H1 (cell line): Measurements from ENCODE around the gene FRMD4A. TPM values are rescaled to one million over a fixed set of nuclear protein-coding genes. Genes with fewer than 3 reads are reported as not detected.
A peak's percentile ranks its signal among the peaks of the same experiment; 100 is the strongest.

Experiments
- CTCF ChIA-PET: fragments of 300-600 bp; sonication (Branson Sonifier 250); formaldehyde crosslinking; loops from one replicate; lab custom pipeline; 2021; ENCODE audit not compliant: partially characterized antibody; lab: Charles Lee
- POLR2A ChIA-PET: fragments of 300-600 bp; sonication (Branson Sonifier 250); formaldehyde crosslinking; loops from one replicate; lab custom pipeline; 2021; ENCODE audit warnings: inconsistent platforms; ENCODE audit not compliant: partially characterized antibody; lab: Charles Lee
- DNase-seq, 2 experiments: peaks; one replicate each; pipeline versions ENCODE4 v3.0.0 to v3.0.0-alpha.2; 2010 to 2022; ENCODE audit warnings: low spot score in 2 of 2, low read depth in 1 of 2, mixed read lengths in 1 of 2
- FAIRE-seq: peaks from 2 replicates; lab custom pipeline; 2011; peaks lifted over from hg19 to GRCh38; lab: Jason Lieb, UNC
- H2AFZ ChIP-seq: 2 replicates; pipeline ENCODE4 v1.8.1; 2012; ENCODE audit warnings: low read length, inconsistent platforms
- H2AK5ac ChIP-seq: 2 replicates; pipeline ENCODE4 v1.6.1; 2013; ENCODE audit warnings: low read depth, low read length
- H2BK120ac ChIP-seq: replicated peaks from 2 replicates; pipeline ENCODE3; 2013; ENCODE audit warnings: low read depth, low read length, inconsistent platforms
- H2BK12ac ChIP-seq: 2 replicates; pipeline ENCODE4 v1.6.1; 2013; ENCODE audit warnings: low read depth, low read length
- H2BK15ac ChIP-seq: 2 replicates; pipeline ENCODE4 v1.6.1; 2013; ENCODE audit warnings: low read length
- H2BK20ac ChIP-seq: 2 replicates; pipeline ENCODE4 v1.6.1; 2013; ENCODE audit warnings: low read length
- H2BK5ac ChIP-seq: 2 replicates; pipeline ENCODE4 v1.6.1; 2013; ENCODE audit warnings: low read depth, low read length
- H3K14ac ChIP-seq: 2 replicates; pipeline ENCODE4 v1.6.1; 2013; ENCODE audit warnings: inconsistent platforms; ENCODE audit not compliant: insufficient read length
- H3K18ac ChIP-seq: 2 replicates; pipeline ENCODE4 v1.6.1; 2013; ENCODE audit warnings: low read length; ENCODE audit errors: extremely low read depth
- H3K23ac ChIP-seq: 2 replicates; pipeline ENCODE4 v1.6.1; 2013; ENCODE audit warnings: inconsistent platforms; ENCODE audit not compliant: insufficient read length
- H3K23me2 ChIP-seq: 2 replicates; pipeline ENCODE4 v1.6.1; 2013; ENCODE audit warnings: low read depth, low read length
- H3K27ac ChIP-seq: 2 replicates; pipeline ENCODE4 v1.6.1; 2011; ENCODE audit warnings: low read depth, low read length, inconsistent platforms
- H3K27me3 ChIP-seq, 4 experiments: replicated peaks in 1 of 4; 1 replicate in 1 of 4; 2 replicates in 3 of 4; pipeline versions ENCODE4 v1.6.1 to v1.8.1; 2011 to 2013; ENCODE audit warnings: low read length in 3 of 4, mild to moderate bottlenecking in 3 of 4, inconsistent platforms in 2 of 4, mixed read lengths in 2 of 4, moderate library complexity in 1 of 4; ENCODE audit not compliant: control insufficient read depth in 3 of 4, insufficient read depth in 3 of 4; ENCODE audit errors: extremely low read depth in 1 of 4
- H3K36me3 ChIP-seq, 4 experiments: 2 replicates each; pipeline versions ENCODE4 v1.6.1 to v1.8.1; 2011 to 2013; ENCODE audit warnings: mild to moderate bottlenecking in 4 of 4, low read length in 3 of 4, moderate library complexity in 2 of 4, control low read depth in 1 of 4, inconsistent platforms in 1 of 4; ENCODE audit not compliant: insufficient read depth in 4 of 4, control insufficient read depth in 2 of 4
- H3K4ac ChIP-seq: replicated peaks from 2 replicates; pipeline ENCODE3; 2013; ENCODE audit warnings: low read length, low read depth, mixed read lengths, inconsistent platforms; ENCODE audit not compliant: insufficient read length
- H3K4me1 ChIP-seq, 4 experiments: replicated peaks in 1 of 4; 1 replicate in 1 of 4; 2 replicates in 3 of 4; pipeline versions ENCODE4 v1.6.1 to v1.8.1; 2011 to 2013; ENCODE audit warnings: low read length in 3 of 4, inconsistent platforms in 2 of 4, mixed read lengths in 1 of 4; ENCODE audit not compliant: insufficient read depth in 4 of 4, control insufficient read depth in 3 of 4
- H3K4me2 ChIP-seq, 2 experiments: 2 replicates each; pipeline versions ENCODE4 v1.6.1 to v1.8.1; 2011 to 2013; ENCODE audit warnings: low read depth in 2 of 2, low read length in 2 of 2, control low read depth in 1 of 2, inconsistent platforms in 1 of 2, mild to moderate bottlenecking in 1 of 2; ENCODE audit not compliant: insufficient read depth in 1 of 2
- H3K4me3 ChIP-seq, 4 experiments: fragments of 200-600, 300-600 bp in 1 of 4; sonication (generic), shearing (Covaris generic), sonication (Bioruptor Twin) in 1 of 4; 2 replicates each; pipeline versions ENCODE4 v1.5.1 to v1.8.1; 2011 to 2016; ENCODE audit warnings: low read length in 4 of 4, low read depth in 3 of 4, control low read depth in 2 of 4, inconsistent platforms in 2 of 4, mild to moderate bottlenecking in 2 of 4, mixed read lengths in 1 of 4, moderate library complexity in 1 of 4; ENCODE audit not compliant: insufficient read depth in 2 of 4; ENCODE audit errors: extremely low read depth in 1 of 4
- H3K56ac ChIP-seq: replicated peaks from 2 replicates; pipeline ENCODE3; 2013; ENCODE audit warnings: low read depth, mild to moderate bottlenecking, mixed read lengths, low read length, inconsistent platforms; ENCODE audit not compliant: insufficient read length
- H3K79me1 ChIP-seq: 2 replicates; pipeline ENCODE4 v1.6.1; 2013; ENCODE audit warnings: low read depth, low read length, control low read depth
- H3K79me2 ChIP-seq, 2 experiments: 2 replicates each; pipeline versions ENCODE4 v1.6.1 to v1.8.1; 2012 to 2013; ENCODE audit warnings: low read length in 2 of 2, mild to moderate bottlenecking in 2 of 2, inconsistent platforms in 1 of 2; ENCODE audit not compliant: insufficient read depth in 2 of 2, control insufficient read depth in 1 of 2
- H3K9ac ChIP-seq, 4 experiments: replicated peaks in 1 of 4; 1 replicate in 1 of 4; 2 replicates in 3 of 4; pipeline versions ENCODE4 v1.6.1 to v1.8.1; 2011 to 2013; ENCODE audit warnings: low read depth in 3 of 4, low read length in 3 of 4, control low read depth in 2 of 4, mild to moderate bottlenecking in 2 of 4, moderate library complexity in 2 of 4, inconsistent platforms in 1 of 4; ENCODE audit errors: extremely low read depth in 1 of 4
- H3K9me3 ChIP-seq, 2 experiments: 2 replicates each; pipeline versions ENCODE4 v1.6.1 to v1.8.1; 2012 to 2013; ENCODE audit warnings: mild to moderate bottlenecking in 2 of 2, moderate library complexity in 2 of 2, control low read depth in 1 of 2, inconsistent platforms in 1 of 2, low read depth in 1 of 2, low read length in 1 of 2, mixed read lengths in 1 of 2; ENCODE audit not compliant: insufficient read depth in 2 of 2
- H4K20me1 ChIP-seq, 2 experiments: replicated peaks in 1 of 2; 2 replicates each; pipeline versions ENCODE3 to v1.8.1; 2011 to 2013; ENCODE audit warnings: inconsistent platforms in 2 of 2, low read length in 2 of 2, mild to moderate bottlenecking in 1 of 2; ENCODE audit not compliant: insufficient read depth in 2 of 2, control insufficient read depth in 1 of 2
- H4K5ac ChIP-seq: 2 replicates; pipeline ENCODE4 v1.6.1; 2013; ENCODE audit warnings: low read length, low read depth, mixed read lengths, inconsistent platforms; ENCODE audit not compliant: insufficient read length
- H4K8ac ChIP-seq: 2 replicates; pipeline ENCODE4 v1.8.0; 2013; ENCODE audit warnings: mild to moderate bottlenecking, moderate library complexity, low read length, inconsistent platforms; ENCODE audit not compliant: insufficient read depth; ENCODE audit errors: extremely low read depth
- H4K91ac ChIP-seq: replicated peaks from 2 replicates; pipeline ENCODE3; 2013; ENCODE audit warnings: low read length, mixed read lengths, inconsistent platforms; ENCODE audit not compliant: insufficient read length
- ASH2L ChIP-seq: fragments of 200-600, 300-600 bp; sonication (generic); IDR thresholded peaks from one replicate; pipeline ENCODE4 v1.7.1; 2017; ENCODE audit warnings: low read length
- BACH1 ChIP-seq: IDR thresholded peaks from 2 replicates; pipeline ENCODE4 v1.6.1; 2012; ENCODE audit warnings: low read length, improper control_type of control experiment
- BRCA1 ChIP-seq: IDR thresholded peaks from 2 replicates; pipeline ENCODE4 v1.6.1; 2012; ENCODE audit warnings: low read depth, low read length, improper control_type of control experiment
- CBX8 ChIP-seq: fragments of 300-800, 300-1000 bp; sonication (generic); IDR thresholded peaks from 2 replicates; pipeline ENCODE4 v1.7.1; 2016; ENCODE audit warnings: low read depth, low read length, borderline replicate concordance
- CTBP2 ChIP-seq: IDR thresholded peaks from 2 replicates; pipeline ENCODE4 v1.7.0; 2011; ENCODE audit warnings: borderline replicate concordance, mild to moderate bottlenecking, moderate library complexity, mixed read lengths, low read length; ENCODE audit not compliant: insufficient read depth, insufficient read length
- GABPA ChIP-seq: IDR thresholded peaks from 2 replicates; pipeline ENCODE4 v1.6.1; 2011; ENCODE audit warnings: mild to moderate bottlenecking, low read length, moderate library complexity, borderline replicate concordance; ENCODE audit not compliant: insufficient read depth
- RNF2 ChIP-seq: fragments of 200-900, 300-1000 bp; sonication (generic); IDR thresholded peaks from 2 replicates; pipeline ENCODE4 v1.7.1; 2016; ENCODE audit warnings: borderline replicate concordance, low read depth, mild to moderate bottlenecking, antibody characterized with exemption, low read length; ENCODE audit not compliant: poor library complexity, severe bottlenecking; ENCODE audit errors: missing control alignments
- SAP30 ChIP-seq: fragments of 300-600 bp; sonication (generic); IDR thresholded peaks from 2 replicates; pipeline ENCODE4 v1.7.1; 2012; ENCODE audit warnings: low read length, moderate library complexity, mild to moderate bottlenecking, inconsistent platforms; ENCODE audit not compliant: insufficient read depth, insufficient replicate concordance
- SIX5 ChIP-seq: IDR thresholded peaks from 2 replicates; pipeline ENCODE4 v1.6.1; 2011; ENCODE audit warnings: mild to moderate bottlenecking, low read depth, low read length
- SRF ChIP-seq: IDR thresholded peaks from 2 replicates; pipeline ENCODE4 v1.6.1; 2011; ENCODE audit warnings: mild to moderate bottlenecking, low read depth, low read length, moderate library complexity
- TAF1 ChIP-seq: IDR thresholded peaks from 2 replicates; pipeline ENCODE4 v1.6.1; 2011; ENCODE audit warnings: mild to moderate bottlenecking, low read depth, low read length
- TAF7 ChIP-seq: optimal IDR thresholded peaks from 2 replicates; pipeline ENCODE3; 2011; ENCODE audit warnings: low read depth, mild to moderate bottlenecking, inconsistent platforms, low read length, moderate library complexity, borderline replicate concordance
- WGBS, 2 experiments: shearing (Covaris generic) in 1 of 2; methylation state at CpG; one replicate each; pipeline versions ENCODE4 v1.1.6 to v1.1.7; 2013 to 2015; ENCODE audit warnings: low lambda C conversion rate in 2 of 2, mixed read lengths in 2 of 2, inconsistent platforms in 1 of 2, low coverage in 1 of 2, missing lambda C conversion rate in 1 of 2; ENCODE audit not compliant: insufficient replicate concordance in 2 of 2, insufficient coverage in 1 of 2, insufficient read length in 1 of 2; ENCODE audit errors: extremely low coverage in 1 of 2, missing lambda C conversion rate in 1 of 2; 5-methylcytosine and 5-hydroxymethylcytosine counted together
- polyA plus RNA-seq, 7 experiments: library from polyadenylated mRNA; depleted of rRNA in 3 of 7; stranded (reverse) in 5 of 7; unstranded in 2 of 7; fragments of >200 nt in 5 of 7; fragments of 200-250 nt in 2 of 7; gene quantifications; 1 replicate in 5 of 7; 2 replicates in 1 of 7; 4 replicates in 1 of 7; pipeline versions ENCODE4 v1.2.1 to v1.2.3, GENCODE V29; 2011 to 2013; ENCODE audit warnings: missing spikeins in 2 of 7, mixed read lengths in 2 of 7
- total RNA-seq: library from RNA; stranded (reverse); fragmentation: NEBNext Ultra II Directional; extraction: Animal tissue kit (Norgen Biotek cat#: 25700); gene quantifications from 2 replicates; pipeline ENCODE4 v1.2.1, GENCODE V29; 2021
- TF ChIP-seq, protein P1 (sequence below): IDR thresholded peaks from 2 replicates; pipeline ENCODE4 v1.6.1; 2012; ENCODE audit warnings: inconsistent platforms

Gene FRMD4A
- total and polyA plus RNA-seq, 2 of the 8 experiments (the other 6 are each of a cell fraction or from before 2014, with no cell fraction given), result 38.6 to 39.6 TPM

GRCh38 chr10:13871776-13872175 lies 458.9 kb downstream of the FRMD4A start:
- Histone ChIP-seq H2BK120ac (no peak overlapping the region), H3K23ac (no peak overlapping the region), H3K27me3 (no peaks in the 10 kb centered on the region), H3K79me1 (peaks cover 2% of the 10 kb centered on the region; the same call in 1 of the 2 replicates), H3K4ac (peak overlapping the region; percentile 30), H3K9ac (no peak overlapping the region), H3K4me3 (no peak overlapping the region), H3K9me3 (no peaks in the 10 kb centered on the region), H3K18ac (peak overlapping the region; percentile 84), H3K14ac (no peak overlapping the region), H2BK5ac (peak overlapping the region; percentile 55; the same call in 1 of the 2 replicates), H3K36me3 (no peaks in the 10 kb centered on the region), H2BK12ac (peak overlapping the region; percentile 4; the same call in 1 of the 2 replicates), H2AK5ac (peak overlapping the region; percentile 11; the same call in 1 of the 2 replicates), H4K91ac (peak overlapping the region; percentile 87), H4K20me1 (no peaks in the 10 kb centered on the region), H3K4me1 (peaks cover 2 to 4% (median 3%) of the 10 kb centered on the region in 4 experiments; a peak in 4 of 7 replicates), H3K56ac (no peak overlapping the region), H2AFZ (no peak overlapping the region), H3K79me2 (peaks cover 0 to 34% of the 10 kb centered on the region in 2 experiments; a peak in 3 of 4 replicates), H3K4me2 (no peak overlapping the region), H2BK20ac (peak overlapping the region; percentile 81; the same call in 1 of the 2 replicates), H4K5ac (no peak overlapping the region), H4K8ac (no peak overlapping the region), H2BK15ac (no peak overlapping the region), H3K27ac (no peak overlapping the region), H3K23me2 (no peaks in the 10 kb centered on the region)
- CTCF ChIA-PET, result interaction anchor here (1.0 to 1.6 kb wide), 3 partner anchors 9 to 38 kb away, joined by 3 read pairs; no protein-coding TSS in a partner anchor
- FAIRE-seq (no peak), DNase-seq (no peak)
- POLR2A ChIA-PET, result interaction anchor here (1.1 to 1.3 kb wide), 3 partner anchors 9 to 19 kb away, joined by 3 to 7 read pairs (median 5); no protein-coding TSS in a partner anchor
- 88% methylated on average over 11 of the region's 11 CpGs; no CpG with 5 or more reads in 1 of the 2 experiments for WGBS, 2 experiments
- TF ChIP-seq SRF, result no peak
- no peak for TF ChIP-seq SAP30
- TF ChIP-seq TAF1, result no peak
- no peak for TF ChIP-seq RNF2
- no peak for TF ChIP-seq ASH2L
- TF ChIP-seq CBX8, result no peak
- no peak for TF ChIP-seq CTBP2
- TF ChIP-seq, protein P1, sequence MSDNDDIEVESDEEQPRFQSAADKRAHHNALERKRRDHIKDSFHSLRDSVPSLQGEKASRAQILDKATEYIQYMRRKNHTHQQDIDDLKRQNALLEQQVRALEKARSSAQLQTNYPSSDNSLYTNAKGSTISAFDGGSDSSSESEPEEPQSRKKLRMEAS, result no peak
- TF ChIP-seq TAF7, result no peak
- no peak for TF ChIP-seq SIX5
- TF ChIP-seq BRCA1, result no peak
- no peak for TF ChIP-seq GABPA
- TF ChIP-seq BACH1, result no peak
